Measurements from ENCODE around the gene EFCAB7.
A peak's percentile ranks its signal among the peaks of the same experiment; 100 is the strongest.

The EFCAB7 gene

DNA sequence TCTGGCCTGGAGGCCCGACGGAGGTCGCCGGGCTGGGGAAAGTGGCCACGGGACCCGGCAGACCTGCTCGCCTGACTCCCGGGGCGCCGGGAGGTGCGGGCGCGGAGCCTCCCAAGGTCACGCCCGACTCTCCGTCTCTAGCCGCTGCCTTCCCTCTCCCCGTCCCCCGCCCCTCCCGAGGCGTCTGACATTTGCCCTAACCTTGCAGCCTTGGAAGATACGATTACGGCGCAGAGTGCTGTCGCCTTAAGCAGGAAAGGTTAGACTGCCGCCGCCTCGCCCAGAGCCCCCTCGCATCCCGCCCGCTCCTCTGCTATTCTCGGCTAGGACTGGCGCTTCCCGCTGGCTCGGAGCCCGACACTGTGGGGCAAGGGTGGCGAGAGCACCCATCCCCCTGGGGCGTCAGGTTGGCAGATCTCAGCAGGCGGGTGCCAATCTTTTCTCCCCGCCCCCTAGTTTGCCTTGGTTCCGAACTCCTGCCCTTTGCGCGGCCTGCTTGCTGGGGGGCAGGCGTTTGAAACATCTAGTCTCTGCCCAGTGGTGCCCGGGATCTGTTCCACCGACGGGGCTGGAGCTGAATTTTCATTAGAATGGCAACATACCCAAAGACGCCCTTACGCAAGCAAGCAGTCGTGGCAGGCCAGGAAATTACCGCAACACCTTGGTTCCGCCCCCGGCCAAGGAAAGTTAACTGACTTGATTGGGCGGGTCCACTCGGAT, 70.7 kb downstream of the EFCAB7 start:
- DNase-seq (ENCODE audit: low read depth in 1 of 2, low spot score in 1 of 2) = peak; percentile 86 to 96
- Histone ChIP-seq H3K27me3 (ENCODE audit: insufficient read depth, poor library complexity, severe bottlenecking) (no peaks in the 10 kb centered on the region), H3K27ac (replicated peaks) (peak overlapping the region; percentile 97), H3K4me3 (replicated peaks; ENCODE audit: insufficient read depth, low read length) (peak overlapping the region; percentile 84)
- TF ChIP-seq GABPA (IDR thresholded peaks at IDR 0.05; ENCODE audit: low read depth) (0 out of 2 replicates have a peak, but pooled peaks have one; percentile 29), SPI1 (IDR thresholded peaks at IDR 0.05; ENCODE audit: borderline replicate concordance, low read depth) (peak; percentile 16; the same call in 1 of the 2 replicates), POLR2AphosphoS5 (IDR thresholded peaks at IDR 0.05; ENCODE audit: low read depth) (peak; percentile 76; the same call in 1 of the 2 replicates), REST (IDR thresholded peaks at IDR 0.05; ENCODE audit: insufficient replicate concordance, low read depth) (peak; percentile 20), CTCF (IDR thresholded peaks at IDR 0.05; ENCODE audit: insufficient read depth, low read length) (no peak)

DNA sequence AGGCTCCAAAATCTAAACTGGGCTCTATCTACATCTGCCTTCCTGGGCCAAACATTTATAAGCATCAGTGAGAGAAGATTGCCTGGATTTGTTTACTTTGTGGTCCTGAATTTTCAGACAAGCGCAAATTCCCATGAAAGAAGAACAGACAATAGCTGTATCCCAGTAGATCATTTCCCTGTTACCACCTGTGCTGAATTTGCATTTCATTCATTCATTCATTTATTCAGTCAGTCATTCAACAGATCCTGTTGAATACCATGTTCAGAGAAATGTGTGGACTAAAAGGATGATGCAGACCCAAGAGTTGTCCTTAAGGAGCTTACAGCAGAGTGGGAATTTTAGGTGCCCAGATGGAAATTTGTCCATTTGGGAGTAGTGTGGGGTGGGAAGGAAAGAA, 72.1 kb downstream of the EFCAB7 start:
- DNase-seq (ENCODE audit: low read depth in 1 of 2, low spot score in 1 of 2) = no peak
- Histone ChIP-seq H3K4me3 (replicated peaks; ENCODE audit: insufficient read depth, low read length) (no peak overlapping the region), H3K27me3 (ENCODE audit: insufficient read depth, poor library complexity, severe bottlenecking) (no peaks in the 10 kb centered on the region), H3K27ac (replicated peaks) (no peak overlapping the region)
- TF ChIP-seq GABPA (IDR thresholded peaks at IDR 0.05; ENCODE audit: low read depth) = no peak
- TF ChIP-seq REST (IDR thresholded peaks at IDR 0.05; ENCODE audit: insufficient replicate concordance, low read depth) = no peak
- TF ChIP-seq POLR2AphosphoS5 (IDR thresholded peaks at IDR 0.05; ENCODE audit: low read depth) = no peak
- TF ChIP-seq SPI1 (IDR thresholded peaks at IDR 0.05; ENCODE audit: borderline replicate concordance, low read depth) = no peak
- no peak for TF ChIP-seq CTCF (IDR thresholded peaks at IDR 0.05; ENCODE audit: insufficient read depth, low read length)

DNA sequence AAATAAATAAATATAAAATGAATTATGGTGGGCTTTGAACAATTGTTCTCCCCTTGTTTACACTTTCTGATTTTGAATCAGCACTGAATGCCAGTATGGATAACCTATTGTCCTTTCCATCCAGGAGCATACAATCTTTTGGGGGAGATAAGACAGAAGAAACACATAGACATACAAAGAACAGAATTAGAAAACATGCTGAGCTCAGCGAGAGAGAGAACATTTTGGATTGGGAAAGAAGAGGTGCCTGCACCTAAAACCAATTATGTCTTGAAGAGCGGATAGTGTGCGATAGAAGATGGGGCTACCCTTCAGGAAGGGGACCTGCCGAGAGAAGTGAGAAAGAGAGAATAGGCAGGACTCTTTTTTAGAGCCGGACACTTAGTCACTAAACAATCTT, 76.5 kb downstream of the EFCAB7 start:
- DNase-seq (ENCODE audit: low read depth in 1 of 2, low spot score in 1 of 2) = no peak
- Histone ChIP-seq H3K27me3 (ENCODE audit: insufficient read depth, poor library complexity, severe bottlenecking) (no peaks in the 10 kb centered on the region), H3K4me3 (replicated peaks; ENCODE audit: insufficient read depth, low read length) (no peak overlapping the region), H3K27ac (replicated peaks) (no peak overlapping the region)
- no peak for TF ChIP-seq REST (IDR thresholded peaks at IDR 0.05; ENCODE audit: insufficient replicate concordance, low read depth)
- TF ChIP-seq POLR2AphosphoS5 (IDR thresholded peaks at IDR 0.05; ENCODE audit: low read depth) = no peak
- TF ChIP-seq SPI1 (IDR thresholded peaks at IDR 0.05; ENCODE audit: borderline replicate concordance, low read depth) = no peak
- TF ChIP-seq GABPA (IDR thresholded peaks at IDR 0.05; ENCODE audit: low read depth) = no peak
- no peak for TF ChIP-seq CTCF (IDR thresholded peaks at IDR 0.05; ENCODE audit: insufficient read depth, low read length)

All from HL-60 (cell line).